Endothelial cell of umbilical vein (primary cell): ENCODE data around the gene ZMIZ1. TPM values are rescaled to one million over a fixed set of nuclear protein-coding genes. Genes with fewer than 3 reads are reported as not detected.

Experiments
- BruUV-seq: library from RNA; stranded (reverse); fragments of 400-500 nt; replicated peaks from 2 replicates; lab custom pipeline; 2021; lab: Mats Ljungman, UMichigan
- CTCF ChIA-PET: fragments of 300-600, 350-600 bp; sonication (Branson Sonifier 250); formaldehyde crosslinking; loops from one replicate; lab custom pipeline; 2021; ENCODE audit warnings: antibody characterized with exemption, inconsistent platforms; lab: Charles Lee
- POLR2A ChIA-PET: fragments of 300-600, 350-600 bp; sonication (Branson Sonifier 250); formaldehyde crosslinking; loops from one replicate; lab custom pipeline; 2021; ENCODE audit warnings: antibody characterized with exemption, inconsistent platforms; lab: Charles Lee
- DNase-seq: peaks from one replicate; pipeline ENCODE4 v3.0.0-alpha.2; 2011; ENCODE audit warnings: low read depth, low spot score
- FAIRE-seq: peaks from 2 replicates; lab custom pipeline; 2011; peaks lifted over from hg19 to GRCh38; lab: Jason Lieb, UNC
- H2AFZ ChIP-seq: 2 replicates; pipeline ENCODE4 v1.6.0; 2012; ENCODE audit warnings: low read depth, low read length, control low read depth, inconsistent platforms
- H3K27ac ChIP-seq: 2 replicates; pipeline ENCODE4 v1.5.1; 2011; ENCODE audit warnings: low read depth, mild to moderate bottlenecking, control low read depth, low read length, moderate library complexity; ENCODE audit not compliant: insufficient read depth
- H3K27me3 ChIP-seq, 2 experiments: 2 replicates each; pipeline versions ENCODE4 v1.6.0 to v1.6.1; 2011; ENCODE audit warnings: low read length in 2 of 2, mixed read lengths in 1 of 2; ENCODE audit not compliant: control insufficient read depth in 2 of 2, insufficient read depth in 2 of 2
- H3K36me3 ChIP-seq, 2 experiments: 2 replicates in 1 of 2; 3 replicates in 1 of 2; pipeline ENCODE4 v1.5.1; 2011; ENCODE audit warnings: low read length in 2 of 2, mild to moderate bottlenecking in 1 of 2, moderate library complexity in 1 of 2; ENCODE audit not compliant: control insufficient read depth in 2 of 2, insufficient read depth in 2 of 2; ENCODE audit errors: extremely low read depth in 1 of 2
- H3K4me1 ChIP-seq: 3 replicates; pipeline ENCODE4 v1.5.1; 2011; ENCODE audit warnings: mild to moderate bottlenecking, low read length; ENCODE audit not compliant: control insufficient read depth, insufficient read depth; ENCODE audit errors: extremely low read depth
- H3K4me2 ChIP-seq: 2 replicates; pipeline ENCODE4 v1.6.1; 2011; ENCODE audit warnings: low read length, control low read depth, mixed read lengths; ENCODE audit not compliant: insufficient read depth
- H3K4me3 ChIP-seq, 3 experiments: fragments of 200-600 bp in 1 of 3; sonication (generic), shearing (Covaris generic) in 1 of 3; replicated peaks in 1 of 3; 2 replicates each; pipeline ENCODE4 v1.5.1; 2011 to 2016; ENCODE audit warnings: control low read depth in 3 of 3, low read length in 3 of 3, mild to moderate bottlenecking in 2 of 3, inconsistent platforms in 1 of 3, low read depth in 1 of 3, moderate library complexity in 1 of 3; ENCODE audit not compliant: insufficient read depth in 1 of 3
- H3K79me2 ChIP-seq: 2 replicates; pipeline ENCODE4 v1.6.0; 2012; ENCODE audit warnings: low read length, inconsistent platforms; ENCODE audit not compliant: control insufficient read depth, insufficient read depth
- H3K9ac ChIP-seq: replicated peaks from 2 replicates; pipeline ENCODE3; 2011; ENCODE audit warnings: low read length, control low read depth; ENCODE audit not compliant: insufficient read depth; ENCODE audit errors: extremely low read depth
- H3K9me1 ChIP-seq: replicated peaks from 3 replicates; pipeline ENCODE4 v1.6.0; 2011; ENCODE audit warnings: mild to moderate bottlenecking, low read length; ENCODE audit not compliant: control insufficient read depth, insufficient read depth; ENCODE audit errors: extremely low read depth
- H3K9me3 ChIP-seq: replicated peaks from 2 replicates; pipeline ENCODE4 v1.5.1; 2012; ENCODE audit warnings: low read length, inconsistent platforms; ENCODE audit not compliant: control insufficient read depth, insufficient read depth
- H4K20me1 ChIP-seq: replicated peaks from 2 replicates; pipeline ENCODE3; 2011; ENCODE audit warnings: mild to moderate bottlenecking, low read length; ENCODE audit not compliant: control insufficient read depth, insufficient read depth; ENCODE audit errors: extremely low read depth
- CTCF ChIP-seq, 2 donors: IDR thresholded peaks; 1 replicate in 1 of 2; 2 replicates in 1 of 2; pipeline ENCODE4 v1.5.1; 2011; ENCODE audit warnings: low read length in 2 of 2, mild to moderate bottlenecking in 2 of 2, moderate library complexity in 2 of 2, control low read depth in 1 of 2, inconsistent platforms in 1 of 2, low read depth in 1 of 2; ENCODE audit not compliant: insufficient read depth in 1 of 2; ENCODE audit errors: extremely low read depth in 1 of 2
- EZH2 ChIP-seq: IDR thresholded peaks from 2 replicates; pipeline ENCODE4 v1.6.1; 2012; ENCODE audit warnings: borderline replicate concordance, low read depth, mild to moderate bottlenecking, moderate library complexity, low read length, inconsistent platforms; ENCODE audit not compliant: severe bottlenecking
- GATA2 ChIP-seq: IDR thresholded peaks from 2 replicates; pipeline ENCODE4 v1.7.0; 2011; ENCODE audit warnings: low read depth, mild to moderate bottlenecking, moderate library complexity, mixed read lengths, low read length; ENCODE audit not compliant: insufficient read length, insufficient read depth
- MAX ChIP-seq: IDR thresholded peaks from 2 replicates; pipeline ENCODE4 v1.6.1; 2011; ENCODE audit not compliant: insufficient read depth, insufficient read length
- POLR2AphosphoS5 ChIP-seq: IDR thresholded peaks from 2 replicates; pipeline ENCODE4 v1.6.1; 2012; ENCODE audit warnings: low read depth, mild to moderate bottlenecking, control low read depth, low read length, moderate library complexity; ENCODE audit not compliant: insufficient read depth
- dilution Hi-C: fragments of 300-500 bp; cut with MboI; formaldehyde crosslinking; loops from one replicate; pipeline ENCODE4 v1.15.0; 2019; ENCODE audit warnings: low sequenced_read_pairs; ENCODE audit not compliant: extremely low pct_ligation_motif_present
- intact Hi-C: fragments of 100-400 bp; cut with micrococcal nuclease; formaldehyde crosslinking; loops from one replicate; pipeline ENCODE4 v1.10.0; 2022
- polyA plus RNA-seq, 4 experiments: library from polyadenylated mRNA; depleted of rRNA in 3 of 4; stranded (reverse) in 3 of 4; unstranded in 1 of 4; fragments of >200 nt; gene quantifications; 2 replicates each; pipeline versions ENCODE4 v1.2.1 to v1.2.3, GENCODE V29; 2011 to 2012; ENCODE audit warnings: missing spikeins in 1 of 4
- total RNA-seq: library from RNA; stranded (reverse); gene quantifications from 2 replicates; pipeline ENCODE4 v1.2.3, GENCODE V29; 2021

ZMIZ1 gene
- total and polyA plus RNA-seq, 2 donors (not counting 3 experiments of a cell fraction or from before 2014, with no cell fraction given), result 12.5 to 46.7 TPM

GRCh38 chr10:79196470-79197461 lies 128.0 kb downstream of the ZMIZ1 start:
- Histone ChIP-seq H3K4me3 (no peak overlapping the region), H4K20me1 (no peaks in the 10 kb centered on the region), H2AFZ (no peak overlapping the region), H3K36me3 (peaks cover 0 to 8% of the 10 kb centered on the region in 2 experiments), H3K4me2 (no peak overlapping the region), H3K9me3 (no peaks in the 10 kb centered on the region), H3K27ac (no peak overlapping the region), H3K27me3 (no peaks in the 10 kb centered on the region), H3K9me1 (no peaks in the 10 kb centered on the region), H3K79me2 (no peaks in the 10 kb centered on the region), H3K9ac (no peak overlapping the region), H3K4me1 (peaks cover 15% of the 10 kb centered on the region)
- CTCF ChIA-PET, result interaction anchor here (0.6 to 4.5 kb wide), 30 partner anchors 9 to 1150 kb away, joined by 3 to 85 read pairs (median 10); partner anchors contain the start of gene ZMIZ1
- POLR2A ChIA-PET, result no interaction called here
- peak; percentile 85 for FAIRE-seq
- BruUV-seq, result no TSS peak
- DNase-seq, result peak; percentile 54
- intact Hi-C loops, result loop anchor here (1.0 to 10.0 kb wide), 5 partner anchors 343 to 894 kb away; no protein-coding TSS in a partner anchor
- TF ChIP-seq MAX (no peak), GATA2 (no peak), EZH2 (no peak), CTCF (IDR thresholded peaks at IDR 0.05; ENCODE audit: extremely low read depth in 1 of 2, insufficient read depth in 1 of 2, low read depth in 1 of 2, low read length in 2 of 2) (peak; percentile 88 to 95), POLR2AphosphoS5 (no peak)
- dilution Hi-C loops, result no loop called here
